Measurements from ENCODE around the gene CACNA2D1. TPM values are rescaled to one million over a fixed set of nuclear protein-coding genes. Genes with fewer than 3 reads are reported as not detected.

The CACNA2D1 gene
- total and polyA plus RNA-seq, 9 of the 15 experiments (the other 6 are each of a cell fraction or from before 2014, with no cell fraction given) = 0.49 TPM; not detected in 8

- TF ChIP-seq BCOR (IDR thresholded peaks at IDR 0.05) = no peak
These were observed 524.1 kb downstream of the CACNA2D1 start (continued) for GRCh38 chr7:81919494-81919893.

- Histone ChIP-seq H3K9ac (ENCODE audit: insufficient read depth in 1 of 2, low read depth in 2 of 2, low read length in 2 of 2) (no peak overlapping the region), H3K4me3 (no peak overlapping the region), H3K4me1 (replicated peaks in 1 of 2; ENCODE audit: control insufficient read depth in 2 of 2, insufficient read depth in 2 of 2, low read length in 2 of 2) (no peaks in the 10 kb centered on the region), H3K4me2 (ENCODE audit: insufficient read depth, low read length) (no peak overlapping the region), H3K27ac (ENCODE audit: extremely low read depth, low read depth, low read length) (no peak overlapping the region), H3K79me2 (ENCODE audit: control insufficient read depth, insufficient read depth, low read length) (no peaks in the 10 kb centered on the region), H3K27me3 (ENCODE audit: control insufficient read depth in 2 of 2, insufficient read depth in 2 of 2, low read length in 2 of 2) (no peaks in the 10 kb centered on the region), H2AFZ (ENCODE audit: low read depth, low read length) (no peak overlapping the region), H3K9me1 (ENCODE audit: control insufficient read depth, insufficient read depth, low read length) (no peaks in the 10 kb centered on the region), H4K20me1 (replicated peaks; ENCODE audit: control insufficient read depth, insufficient read depth, low read length) (no peaks in the 10 kb centered on the region), H3K36me3 (ENCODE audit: control insufficient read depth, insufficient read depth, low read length) (no peaks in the 10 kb centered on the region), H3K9me3 (replicated peaks; ENCODE audit: control insufficient read depth, insufficient read depth, low read depth, low read length) (no peaks in the 10 kb centered on the region)
- FAIRE-seq = no peak
- BruUV-seq (replicated peaks) = no TSS peak
- 0% methylated on average over 2 of the region's 2 CpGs for WGBS (ENCODE audit: insufficient coverage, low coverage, missing lambda C conversion rate)
- ChIA-PET CTCF (ENCODE audit: low intra/inter-chr PET ratio) (no interaction called here), POLR2A (interaction anchor here (0.7 kb wide), 1 partner anchor 1102 kb away, joined by 3 read pairs; no protein-coding TSS in a partner anchor)
- ATAC-seq = no peak
- intact Hi-C loops (cut with micrococcal nuclease) = no loop called here
- DNase-seq (ENCODE audit: extremely low read depth in 1 of 4, low spot score in 3 of 4) = no peak
- in situ Hi-C loops (cut with MboI) = no loop called here
- TF ChIP-seq HDAC6 (IDR thresholded peaks at IDR 0.05; ENCODE audit: low read depth, low read length) (no peak), THRB (CRISPR knock-in tag; conservative IDR thresholded peaks at IDR 0.05) (no peak), HMBOX1 (IDR thresholded peaks at IDR 0.05) (no peak), ZC3H4 (CRISPR knock-in tag; IDR thresholded peaks at IDR 0.05; ENCODE audit: borderline replicate concordance) (no peak), RFX5 (IDR thresholded peaks at IDR 0.05; ENCODE audit: low read depth, low read length) (no peak), ZNF253 (CRISPR knock-in tag; conservative IDR thresholded peaks at IDR 0.05) (no peak), ZBTB17 (CRISPR knock-in tag; IDR thresholded peaks at IDR 0.05) (no peak), ZNF507 (tag; conservative IDR thresholded peaks at IDR 0.05) (no peak), HNRNPL (IDR thresholded peaks at IDR 0.05; ENCODE audit: low read depth, low read length) (no peak), HINFP (tag; conservative IDR thresholded peaks at IDR 0.05; ENCODE audit: low read depth) (no peak), TRIM25 (IDR thresholded peaks at IDR 0.05; ENCODE audit: borderline replicate concordance) (no peak), NR4A1 (CRISPR knock-in tag; IDR thresholded peaks at IDR 0.05) (no peak), NR4A1 (tag; IDR thresholded peaks at IDR 0.05) (no peak), TBP (optimal IDR thresholded peaks at IDR 0.05; ENCODE audit: low read depth, low read length) (no peak), ZNF277 (CRISPR knock-in tag; IDR thresholded peaks at IDR 0.05; ENCODE audit: borderline replicate concordance) (no peak)
These were observed 535.4 kb downstream of the CACNA2D1 start for GRCh38 chr7:81908220-81908619.

Data from K562 (cell line).